Colonic mucosa (tissue), 4 donors: ENCODE results near the gene GPR87. TPM values are rescaled to one million over a fixed set of nuclear protein-coding genes. Genes with fewer than 3 reads are reported as not detected.

ENCODE experiments used
- DNase-seq: peaks from one replicate; pipeline ENCODE4 v3.0.0-alpha.2; 2020
- H3K27ac ChIP-seq: fragments of 200-600 bp; one replicate; pipeline ENCODE4 v1.8.0; 2021
- H3K27me3 ChIP-seq: fragments of 200-600 bp; one replicate; pipeline ENCODE4 v1.8.0; 2021
- H3K36me3 ChIP-seq: fragments of 200-600 bp; one replicate; pipeline ENCODE4 v1.8.0; 2021
- H3K4me1 ChIP-seq: fragments of 200-600 bp; one replicate; pipeline ENCODE4 v1.8.0; 2021; ENCODE audit warnings: mild to moderate bottlenecking
- H3K4me3 ChIP-seq: fragments of 200-600 bp; one replicate; pipeline ENCODE4 v1.8.0; 2021
- H3K9ac ChIP-seq, 2 donors: one replicate each; pipeline ENCODE4 v1.7.0; 2013; ENCODE audit warnings: control low read depth in 2 of 2, low read depth in 2 of 2, low read length in 2 of 2
- H3K9me3 ChIP-seq: fragments of 200-600 bp; one replicate; pipeline ENCODE4 v1.8.0; 2021
- intact Hi-C: fragments of 100-400 bp; cut with DNase I; formaldehyde crosslinking; loops from one replicate; pipeline ENCODE4 v1.14.1; 2022
- total RNA-seq, 2 donors: library from RNA; stranded (reverse); fragmentation: NEBNext Ultra II Directional in 1 of 2; extraction: Animal tissue kit (Norgen Biotek cat#: 25700) in 1 of 2; gene quantifications; one replicate each; pipeline ENCODE4 v1.2.1, GENCODE V29; 2021
- TF ChIP-seq, protein P1 (sequence below): fragments of 200-600 bp; IDR thresholded peaks from one replicate; pipeline ENCODE4 v1.8.0; 2022; ENCODE audit warnings: antibody characterized with exemption, mild to moderate bottlenecking
- donor health status: healthy.
- donor health status: DM: no; HTN: no; CAD: no.
- donor health status: DM: no; HTN: no; CAD: no.

The GPR87 gene
- total RNA-seq, 2 donors from 2014 or later: not detected

DNA sequence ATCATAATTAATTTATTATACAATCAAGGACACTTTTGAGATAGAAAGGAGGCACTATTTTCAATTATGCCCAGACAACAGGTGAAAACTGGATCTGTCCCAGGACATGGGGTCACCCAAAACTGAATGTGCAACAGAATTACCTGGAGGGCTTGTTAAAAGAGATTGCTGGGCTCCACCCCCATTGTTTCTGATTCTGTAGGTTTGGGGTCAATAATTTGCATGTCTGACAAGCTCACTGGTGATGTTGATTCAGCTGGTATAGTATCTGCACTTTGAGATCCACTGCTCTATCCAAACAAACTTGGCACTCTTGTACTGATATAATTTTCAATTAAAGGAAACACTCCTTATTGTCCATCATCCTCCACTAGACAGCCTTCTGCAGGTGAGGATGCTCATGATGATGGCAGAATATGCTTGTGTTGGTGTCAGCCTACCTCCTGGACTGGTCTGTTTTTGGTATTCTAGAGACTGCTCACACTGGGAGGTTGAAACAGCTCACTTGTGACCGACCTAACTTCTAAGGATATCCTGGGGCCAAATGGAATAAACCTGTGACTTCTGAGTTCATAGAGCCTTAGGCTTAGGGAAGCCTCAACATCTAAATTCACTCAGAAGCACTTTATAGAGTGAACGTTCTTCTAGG, 40.5 kb downstream of the GPR87 start:
- Histone ChIP-seq H3K27ac (no peak overlapping the region), H3K9me3 (no peaks in the 10 kb centered on the region), H3K36me3 (no peaks in the 10 kb centered on the region), H3K4me3 (no peak overlapping the region), H3K4me1 (peaks cover 2% of the 10 kb centered on the region), H3K27me3 (no peaks in the 10 kb centered on the region), H3K9ac (no peak overlapping the region)
- intact Hi-C loops: no loop called here
- TF ChIP-seq, protein P1, sequence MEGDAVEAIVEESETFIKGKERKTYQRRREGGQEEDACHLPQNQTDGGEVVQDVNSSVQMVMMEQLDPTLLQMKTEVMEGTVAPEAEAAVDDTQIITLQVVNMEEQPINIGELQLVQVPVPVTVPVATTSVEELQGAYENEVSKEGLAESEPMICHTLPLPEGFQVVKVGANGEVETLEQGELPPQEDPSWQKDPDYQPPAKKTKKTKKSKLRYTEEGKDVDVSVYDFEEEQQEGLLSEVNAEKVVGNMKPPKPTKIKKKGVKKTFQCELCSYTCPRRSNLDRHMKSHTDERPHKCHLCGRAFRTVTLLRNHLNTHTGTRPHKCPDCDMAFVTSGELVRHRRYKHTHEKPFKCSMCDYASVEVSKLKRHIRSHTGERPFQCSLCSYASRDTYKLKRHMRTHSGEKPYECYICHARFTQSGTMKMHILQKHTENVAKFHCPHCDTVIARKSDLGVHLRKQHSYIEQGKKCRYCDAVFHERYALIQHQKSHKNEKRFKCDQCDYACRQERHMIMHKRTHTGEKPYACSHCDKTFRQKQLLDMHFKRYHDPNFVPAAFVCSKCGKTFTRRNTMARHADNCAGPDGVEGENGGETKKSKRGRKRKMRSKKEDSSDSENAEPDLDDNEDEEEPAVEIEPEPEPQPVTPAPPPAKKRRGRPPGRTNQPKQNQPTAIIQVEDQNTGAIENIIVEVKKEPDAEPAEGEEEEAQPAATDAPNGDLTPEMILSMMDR: no peak
- no peak for DNase-seq

DNA sequence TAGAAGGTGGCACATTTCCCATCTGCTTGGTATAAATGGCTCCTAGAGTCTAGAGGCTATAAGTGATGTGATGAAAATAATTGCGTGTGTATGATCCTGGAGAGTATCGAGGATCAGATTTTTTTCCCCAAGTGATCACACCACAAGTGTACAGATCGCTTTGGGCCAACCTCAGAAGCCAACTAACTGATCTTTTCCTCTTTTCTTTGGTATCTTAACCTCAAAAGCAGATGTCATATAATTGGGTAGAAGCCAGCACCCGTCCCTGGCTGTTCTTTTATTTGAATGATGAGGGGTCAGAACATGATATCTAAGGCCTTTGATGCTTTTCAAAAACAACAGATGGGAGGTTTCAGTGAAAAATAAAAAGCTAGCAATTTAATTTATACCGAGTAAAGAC, 41.5 kb downstream of the GPR87 start:
- no peak overlapping the region for H3K4me3 ChIP-seq
- DNase-seq: no peak
- TF ChIP-seq, protein P1: no peak
- H3K36me3 ChIP-seq: no peaks in the 10 kb centered on the region
- H3K4me1 ChIP-seq: peaks cover 2% of the 10 kb centered on the region
- no peaks in the 10 kb centered on the region for H3K27me3 ChIP-seq
- H3K9me3 ChIP-seq: no peaks in the 10 kb centered on the region
- no peak overlapping the region for H3K27ac ChIP-seq
- intact Hi-C loops: no loop called here
- no peak overlapping the region for H3K9ac ChIP-seq

DNA sequence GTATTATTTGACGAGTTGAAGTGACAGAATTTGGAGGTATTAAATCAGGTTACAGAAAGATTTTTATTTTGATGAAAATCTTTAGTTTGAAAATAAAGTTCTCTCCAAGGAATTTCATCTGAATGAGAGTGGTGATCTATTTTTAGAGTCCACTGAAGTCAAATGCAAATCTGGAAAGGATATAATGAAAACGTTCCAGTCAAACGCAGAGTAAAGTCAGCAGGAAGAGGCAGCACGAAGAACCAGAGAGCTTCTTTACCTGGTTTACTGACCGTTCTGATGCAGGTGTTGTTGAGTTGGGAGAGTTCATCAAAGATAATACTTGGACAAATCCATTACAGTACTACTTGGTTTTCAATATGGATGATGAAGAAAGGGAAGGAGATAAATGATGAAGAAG, 47.0 kb downstream of the GPR87 start:
- no peak for DNase-seq
- TF ChIP-seq, protein P1: no peak
- Histone ChIP-seq H3K27ac (no peak overlapping the region), H3K4me3 (no peak overlapping the region), H3K36me3 (no peaks in the 10 kb centered on the region), H3K9me3 (no peaks in the 10 kb centered on the region), H3K27me3 (no peaks in the 10 kb centered on the region), H3K4me1 (no peaks in the 10 kb centered on the region), H3K9ac (no peak overlapping the region)
- intact Hi-C loops: no loop called here

DNA sequence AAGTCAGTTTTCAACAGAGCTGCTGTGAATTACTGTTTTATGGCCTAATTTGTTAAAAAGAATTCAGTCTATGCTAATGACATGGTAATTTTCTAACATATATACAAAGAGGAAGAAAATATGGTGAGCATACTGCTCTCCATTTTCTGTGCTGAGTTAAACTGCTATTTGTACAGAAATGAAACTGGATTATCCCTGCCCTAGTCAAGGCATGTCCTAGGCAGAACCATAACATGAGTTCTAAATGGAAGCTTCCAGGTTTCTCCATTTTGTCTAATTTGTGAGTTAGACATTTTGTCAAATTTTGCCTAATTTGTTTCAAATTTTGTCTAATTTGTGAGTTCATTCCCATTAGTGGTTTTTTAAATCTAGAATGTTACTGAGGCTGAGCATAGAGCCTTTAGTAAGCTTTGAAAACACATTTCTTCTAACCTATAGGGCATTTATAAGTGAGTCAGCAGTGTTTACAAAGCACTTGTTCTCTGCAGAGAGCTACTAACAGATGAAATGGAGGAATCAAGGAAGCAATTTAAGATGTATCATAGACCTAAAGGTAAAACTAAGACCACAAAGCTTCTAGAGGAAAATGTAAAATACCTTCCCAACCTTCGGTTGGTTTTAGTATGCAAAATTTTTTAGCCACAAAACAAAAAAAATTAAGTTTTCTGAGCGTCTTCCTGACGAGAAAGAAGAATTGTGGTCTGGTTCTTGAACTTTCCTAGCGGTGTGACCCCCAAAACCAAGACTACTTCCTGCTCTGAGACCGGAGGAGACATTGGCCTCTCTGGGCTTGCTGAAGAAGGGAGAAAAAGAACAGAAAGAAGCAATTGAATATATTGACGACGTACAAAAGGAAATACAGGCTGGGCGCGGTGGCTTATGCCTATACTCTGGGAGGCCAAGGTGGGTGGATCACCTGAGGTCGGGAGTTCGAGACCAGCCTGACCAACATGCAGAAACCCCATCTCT, 48.1 kb downstream of the GPR87 start:
- no peak overlapping the region for H3K9ac ChIP-seq
- H3K4me3 ChIP-seq: no peak overlapping the region
- no peak for DNase-seq
- H3K27ac ChIP-seq: no peak overlapping the region
- TF ChIP-seq, protein P1: no peak
- intact Hi-C loops: no loop called here
- no peaks in the 10 kb centered on the region for H3K4me1 ChIP-seq
- no peaks in the 10 kb centered on the region for H3K9me3 ChIP-seq
- no peaks in the 10 kb centered on the region for H3K27me3 ChIP-seq
- H3K36me3 ChIP-seq: no peaks in the 10 kb centered on the region

DNA sequence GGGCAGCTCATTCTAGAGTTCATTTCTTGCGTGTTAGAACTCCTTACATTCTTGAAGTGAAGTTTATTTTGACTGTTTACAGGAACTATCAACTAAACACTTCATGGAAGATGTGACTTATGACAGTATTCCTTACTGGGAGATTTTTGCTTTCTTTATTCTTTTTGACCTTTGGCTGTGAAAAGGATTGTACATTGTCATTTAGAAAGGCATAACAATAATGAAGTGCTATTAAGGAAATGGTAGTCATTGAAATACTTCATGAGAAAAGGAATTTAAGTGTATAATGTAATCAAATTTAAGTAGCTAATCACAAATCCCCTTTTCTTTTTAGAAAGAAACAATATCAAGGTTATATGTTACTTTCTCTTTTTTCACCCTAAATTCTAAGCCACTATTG, 49.6 kb downstream of the GPR87 start:
- no peaks in the 10 kb centered on the region for H3K4me1 ChIP-seq
- intact Hi-C loops: no loop called here
- H3K9me3 ChIP-seq: no peaks in the 10 kb centered on the region
- DNase-seq: no peak
- H3K27ac ChIP-seq: peak overlapping the region; percentile 37
- H3K36me3 ChIP-seq: no peaks in the 10 kb centered on the region
- no peak overlapping the region for H3K4me3 ChIP-seq
- H3K27me3 ChIP-seq: no peaks in the 10 kb centered on the region
- TF ChIP-seq, protein P1: no peak
- H3K9ac ChIP-seq: no peak overlapping the region
